ENCODE data around the gene R3HDM1.

Gene R3HDM1

GRCh38 chr2:135551356-135551755 lies 20.1 kb downstream of the R3HDM1 start:
- Histone ChIP-seq H3K9me3 (ENCODE audit: low read depth, low read length) (0 out of 2 replicates have a peak, but pooled peaks cover 2% of the 10 kb centered on the region), H3K27ac (no peak overlapping the region), H3K9ac (ENCODE audit: insufficient read length) (no peak overlapping the region), H3K4me3 (no peak overlapping the region), H3K36me3 (ENCODE audit: insufficient read depth, low read length) (peaks cover 21% of the 10 kb centered on the region)
- DNase-seq (ENCODE audit: low read depth, low spot score): no peak
- no peak for TF ChIP-seq EZH2 (IDR thresholded peaks at IDR 0.05)
- no peak for TF ChIP-seq POLR2AphosphoS5 (IDR thresholded peaks at IDR 0.05; ENCODE audit: borderline replicate concordance, low read depth, low read length)

GRCh38 chr2:135552887-135553286 lies 21.6 kb downstream of the R3HDM1 start:
- TF ChIP-seq FOXP2 (optimal IDR thresholded peaks at IDR 0.05; ENCODE audit: control extremely low read depth, extremely low read length, insufficient read depth) (no peak), POLR2AphosphoS5 (IDR thresholded peaks at IDR 0.05; ENCODE audit: borderline replicate concordance, low read depth, low read length) (no peak), EZH2 (IDR thresholded peaks at IDR 0.05) (no peak)
- Histone ChIP-seq H3K36me3 (ENCODE audit: insufficient read depth, low read length) (peaks cover 18% of the 10 kb centered on the region), H3K9me3 (ENCODE audit: low read depth, low read length) (0 out of 2 replicates have a peak, but pooled peaks cover 2% of the 10 kb centered on the region), H3K27ac (no peak overlapping the region), H3K9ac (ENCODE audit: insufficient read length) (no peak overlapping the region), H3K4me3 (no peak overlapping the region)
- DNase-seq (ENCODE audit: low read depth, low spot score): no peak

- peaks cover 13% of the 10 kb centered on the region for H3K36me3 ChIP-seq (ENCODE audit: insufficient read depth, low read length)
- no peak overlapping the region for H3K27ac ChIP-seq
- H3K9ac ChIP-seq (ENCODE audit: insufficient read length): no peak overlapping the region
- H3K9me3 ChIP-seq (ENCODE audit: low read depth, low read length): 0 out of 2 replicates have a peak, but pooled peaks cover 2% of the 10 kb centered on the region
- no peak for DNase-seq (ENCODE audit: low read depth, low spot score)
- H3K4me3 ChIP-seq: no peak overlapping the region
- TF ChIP-seq POLR2AphosphoS5 (IDR thresholded peaks at IDR 0.05; ENCODE audit: borderline replicate concordance, low read depth, low read length) (no peak), FOXP2 (optimal IDR thresholded peaks at IDR 0.05; ENCODE audit: control extremely low read depth, extremely low read length, insufficient read depth) (no peak), EZH2 (IDR thresholded peaks at IDR 0.05) (no peak)
Measured at GRCh38 chr2:135555311-135555710, 24.0 kb downstream of the R3HDM1 start.

- no peak for TF ChIP-seq POLR2AphosphoS5 (IDR thresholded peaks at IDR 0.05; ENCODE audit: borderline replicate concordance, low read depth, low read length)
- TF ChIP-seq EZH2 (IDR thresholded peaks at IDR 0.05): no peak
- no peak for TF ChIP-seq FOXP2 (optimal IDR thresholded peaks at IDR 0.05; ENCODE audit: control extremely low read depth, extremely low read length, insufficient read depth)
- H3K9me3 ChIP-seq (ENCODE audit: low read depth, low read length): 0 out of 2 replicates have a peak, but pooled peaks cover 2% of the 10 kb centered on the region
- no peak overlapping the region for H3K27ac ChIP-seq
- H3K36me3 ChIP-seq (ENCODE audit: insufficient read depth, low read length): peaks cover 13% of the 10 kb centered on the region
- no peak overlapping the region for H3K9ac ChIP-seq (ENCODE audit: insufficient read length)
- no peak for DNase-seq (ENCODE audit: low read depth, low spot score)
- H3K4me3 ChIP-seq: no peak overlapping the region
Measured at GRCh38 chr2:135557530-135557929, 26.2 kb downstream of the R3HDM1 start.

GRCh38 chr2:135561925-135562324 lies 30.6 kb downstream of the R3HDM1 start:
- no peak for DNase-seq (ENCODE audit: low read depth, low spot score)
- TF ChIP-seq FOXP2 (optimal IDR thresholded peaks at IDR 0.05; ENCODE audit: control extremely low read depth, extremely low read length, insufficient read depth) (no peak), POLR2AphosphoS5 (IDR thresholded peaks at IDR 0.05; ENCODE audit: borderline replicate concordance, low read depth, low read length) (no peak), EZH2 (IDR thresholded peaks at IDR 0.05) (no peak)
- H3K27ac ChIP-seq: no peak overlapping the region
- no peak overlapping the region for H3K9ac ChIP-seq (ENCODE audit: insufficient read length)
- no peaks in the 10 kb centered on the region; the same call in 1 of the 2 replicates for H3K36me3 ChIP-seq (ENCODE audit: insufficient read depth, low read length)
- no peak overlapping the region for H3K4me3 ChIP-seq
- no peaks in the 10 kb centered on the region for H3K9me3 ChIP-seq (ENCODE audit: low read depth, low read length)

- no peaks in the 10 kb centered on the region; the same call in 1 of the 2 replicates for H3K36me3 ChIP-seq (ENCODE audit: insufficient read depth, low read length)
- no peak overlapping the region for H3K27ac ChIP-seq
- no peaks in the 10 kb centered on the region for H3K9me3 ChIP-seq (ENCODE audit: low read depth, low read length)
- no peak overlapping the region for H3K9ac ChIP-seq (ENCODE audit: insufficient read length)
- DNase-seq (ENCODE audit: low read depth, low spot score): no peak
- TF ChIP-seq EZH2 (IDR thresholded peaks at IDR 0.05) (no peak), POLR2AphosphoS5 (IDR thresholded peaks at IDR 0.05; ENCODE audit: borderline replicate concordance, low read depth, low read length) (no peak), FOXP2 (optimal IDR thresholded peaks at IDR 0.05; ENCODE audit: control extremely low read depth, extremely low read length, insufficient read depth) (no peak)
- no peak overlapping the region for H3K4me3 ChIP-seq
Measured at GRCh38 chr2:135563793-135564192, 32.5 kb downstream of the R3HDM1 start.

GRCh38 chr2:135570884-135571283 lies 39.6 kb downstream of the R3HDM1 start:
- Histone ChIP-seq H3K27ac (no peak overlapping the region), H3K9me3 (ENCODE audit: low read depth, low read length) (no peaks in the 10 kb centered on the region), H3K4me3 (no peak overlapping the region), H3K36me3 (ENCODE audit: insufficient read depth, low read length) (peaks cover 14% of the 10 kb centered on the region), H3K9ac (ENCODE audit: insufficient read length) (no peak overlapping the region)
- TF ChIP-seq EZH2 (IDR thresholded peaks at IDR 0.05) (no peak), FOXP2 (optimal IDR thresholded peaks at IDR 0.05; ENCODE audit: control extremely low read depth, extremely low read length, insufficient read depth) (no peak), POLR2AphosphoS5 (IDR thresholded peaks at IDR 0.05; ENCODE audit: borderline replicate concordance, low read depth, low read length) (no peak)
- no peak for DNase-seq (ENCODE audit: low read depth, low spot score)

- Histone ChIP-seq H3K4me3 (no peak overlapping the region), H3K36me3 (ENCODE audit: insufficient read depth, low read length) (peaks cover 14% of the 10 kb centered on the region), H3K9me3 (ENCODE audit: low read depth, low read length) (no peaks in the 10 kb centered on the region), H3K9ac (ENCODE audit: insufficient read length) (no peak overlapping the region), H3K27ac (no peak overlapping the region)
- DNase-seq (ENCODE audit: low read depth, low spot score): no peak
- TF ChIP-seq EZH2 (IDR thresholded peaks at IDR 0.05) (no peak), FOXP2 (optimal IDR thresholded peaks at IDR 0.05; ENCODE audit: control extremely low read depth, extremely low read length, insufficient read depth) (no peak), POLR2AphosphoS5 (IDR thresholded peaks at IDR 0.05; ENCODE audit: borderline replicate concordance, low read depth, low read length) (no peak)
Measured at GRCh38 chr2:135573620-135574019, 42.3 kb downstream of the R3HDM1 start.

GRCh38 chr2:135581282-135581681 lies 50.0 kb downstream of the R3HDM1 start:
- TF ChIP-seq EZH2 (IDR thresholded peaks at IDR 0.05): no peak
- no peak for TF ChIP-seq POLR2AphosphoS5 (IDR thresholded peaks at IDR 0.05; ENCODE audit: borderline replicate concordance, low read depth, low read length)
- TF ChIP-seq FOXP2 (optimal IDR thresholded peaks at IDR 0.05; ENCODE audit: control extremely low read depth, extremely low read length, insufficient read depth): no peak
- Histone ChIP-seq H3K9ac (ENCODE audit: insufficient read length) (no peak overlapping the region), H3K4me3 (no peak overlapping the region), H3K9me3 (ENCODE audit: low read depth, low read length) (no peaks in the 10 kb centered on the region), H3K36me3 (ENCODE audit: insufficient read depth, low read length) (no peaks in the 10 kb centered on the region), H3K27ac (no peak overlapping the region)
- DNase-seq (ENCODE audit: low read depth, low spot score): no peak

Data from SK-N-MC (cell line).